Fibroblast of villous mesenchyme (primary cell): ENCODE results near the gene LCN6. TPM values are rescaled to one million over a fixed set of nuclear protein-coding genes. Genes with fewer than 3 reads are reported as not detected.

ENCODE experiments used
- DNase-seq: peaks from one replicate; pipeline ENCODE4 v3.0.0-alpha.2; 2010; ENCODE audit warnings: low read depth
- H3K4me3 ChIP-seq: 2 replicates; pipeline ENCODE4 v1.5.1; 2011; ENCODE audit warnings: low read depth, mild to moderate bottlenecking, low read length
- total RNA-seq: library from RNA; depleted of rRNA; stranded (reverse); fragments of >200 nt; gene quantifications from 2 replicates; pipeline ENCODE4 v1.2.3, GENCODE V29; 2012
- TF ChIP-seq, protein P1 (sequence below): IDR thresholded peaks from 2 replicates; pipeline ENCODE4 v1.5.1; 2012; ENCODE audit warnings: low read depth, mild to moderate bottlenecking, low read length; ENCODE audit not compliant: insufficient read depth

Gene LCN6
- total RNA-seq, 1 donor = not detected

GRCh38 chr9:136746155-136746490 lies 2.2 kb downstream of the LCN6 start:
- TF ChIP-seq, protein P1, sequence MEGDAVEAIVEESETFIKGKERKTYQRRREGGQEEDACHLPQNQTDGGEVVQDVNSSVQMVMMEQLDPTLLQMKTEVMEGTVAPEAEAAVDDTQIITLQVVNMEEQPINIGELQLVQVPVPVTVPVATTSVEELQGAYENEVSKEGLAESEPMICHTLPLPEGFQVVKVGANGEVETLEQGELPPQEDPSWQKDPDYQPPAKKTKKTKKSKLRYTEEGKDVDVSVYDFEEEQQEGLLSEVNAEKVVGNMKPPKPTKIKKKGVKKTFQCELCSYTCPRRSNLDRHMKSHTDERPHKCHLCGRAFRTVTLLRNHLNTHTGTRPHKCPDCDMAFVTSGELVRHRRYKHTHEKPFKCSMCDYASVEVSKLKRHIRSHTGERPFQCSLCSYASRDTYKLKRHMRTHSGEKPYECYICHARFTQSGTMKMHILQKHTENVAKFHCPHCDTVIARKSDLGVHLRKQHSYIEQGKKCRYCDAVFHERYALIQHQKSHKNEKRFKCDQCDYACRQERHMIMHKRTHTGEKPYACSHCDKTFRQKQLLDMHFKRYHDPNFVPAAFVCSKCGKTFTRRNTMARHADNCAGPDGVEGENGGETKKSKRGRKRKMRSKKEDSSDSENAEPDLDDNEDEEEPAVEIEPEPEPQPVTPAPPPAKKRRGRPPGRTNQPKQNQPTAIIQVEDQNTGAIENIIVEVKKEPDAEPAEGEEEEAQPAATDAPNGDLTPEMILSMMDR = no peak
- no peak overlapping the region for H3K4me3 ChIP-seq
- no peak for DNase-seq

DNA sequence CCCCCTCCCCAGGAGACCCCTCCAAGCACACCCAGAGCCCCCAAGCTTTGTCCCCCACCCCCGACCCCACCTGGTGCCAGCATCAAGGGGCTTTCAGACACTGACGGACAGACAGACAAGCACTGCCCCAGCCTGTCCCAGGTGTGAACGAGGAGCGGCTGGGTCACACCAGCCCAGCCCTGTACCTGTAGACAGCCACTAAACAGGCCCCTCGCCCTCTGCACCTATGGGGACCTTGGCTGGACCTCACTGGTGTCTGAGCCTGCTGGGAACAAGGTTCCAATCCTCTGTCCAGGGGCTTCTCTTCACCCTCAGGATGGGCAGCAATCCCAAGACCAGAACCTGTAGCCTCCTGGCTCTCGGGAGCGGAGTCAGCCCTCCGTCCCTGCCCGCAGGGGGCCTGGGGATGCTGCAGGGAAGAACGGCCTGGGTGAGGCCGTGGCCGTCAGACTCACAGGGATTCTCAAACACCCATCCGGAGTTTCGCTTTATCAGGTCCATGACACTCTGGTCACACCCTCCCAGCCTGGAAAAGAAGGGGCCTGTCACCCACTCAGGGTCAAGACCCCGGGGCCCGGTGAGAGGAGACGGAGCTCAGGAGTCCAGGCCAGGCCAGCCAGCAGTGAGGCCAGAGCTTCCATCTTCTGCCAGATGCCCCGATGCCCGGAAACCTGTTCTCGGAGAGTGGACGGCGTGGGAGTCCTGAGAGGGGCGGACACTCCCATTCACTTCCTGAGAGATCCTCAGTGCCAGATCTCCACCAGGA lies 2.8 kb downstream of the LCN6 start:
- no peak for DNase-seq
- TF ChIP-seq, protein P1 = no peak
- no peak overlapping the region for H3K4me3 ChIP-seq

DNA sequence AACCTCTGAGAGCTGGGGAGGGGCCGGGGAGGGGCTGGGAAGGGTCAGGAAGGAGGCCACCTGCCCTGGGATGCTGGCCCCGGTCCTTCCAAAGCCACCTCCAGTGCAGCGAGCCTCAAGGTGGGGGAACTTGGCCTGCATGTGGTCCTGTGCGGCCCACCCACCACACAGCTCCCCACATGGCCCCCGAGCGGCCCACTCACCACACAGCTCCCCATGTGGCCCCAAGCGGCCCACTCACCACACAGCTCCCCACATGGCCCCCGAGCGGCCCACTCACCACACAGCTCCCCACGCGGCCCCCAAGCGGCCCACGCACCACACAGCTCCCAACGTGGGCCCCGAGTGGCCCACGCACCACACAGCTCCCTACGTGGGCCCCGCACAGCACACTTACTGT lies 3.6 kb downstream of the LCN6 start:
- TF ChIP-seq, protein P1 = no peak
- no peak for DNase-seq
- H3K4me3 ChIP-seq = no peak overlapping the region

DNA sequence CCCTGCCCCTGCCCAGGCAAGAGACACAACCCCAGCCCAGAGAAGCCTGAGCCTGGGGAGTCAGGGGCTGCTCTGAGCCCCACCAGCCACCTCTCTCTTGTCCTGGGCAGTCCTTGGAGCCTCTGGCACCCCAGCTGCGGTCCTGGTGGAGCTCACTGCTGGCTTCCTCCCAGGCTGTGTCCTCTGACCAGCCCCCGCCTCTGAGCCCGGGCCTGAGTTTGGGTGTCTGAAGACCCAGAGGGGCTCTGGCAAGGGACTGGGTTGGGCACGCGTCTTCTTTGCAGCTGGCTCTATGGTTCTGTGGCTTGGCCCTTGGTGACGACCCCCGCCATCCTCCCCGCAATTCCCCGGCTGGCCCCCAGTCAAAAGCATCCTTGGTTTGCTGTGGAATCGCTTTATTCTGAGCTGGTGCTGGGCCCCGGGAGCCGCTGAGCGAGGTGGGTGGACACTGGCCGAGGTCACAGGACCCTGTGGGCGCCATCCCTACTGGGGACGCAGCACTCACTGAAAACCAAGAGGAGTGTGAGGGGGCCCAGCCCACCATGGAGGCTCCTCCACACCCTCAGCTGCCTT lies 4.6 kb downstream of the LCN6 start:
- H3K4me3 ChIP-seq = no peak overlapping the region
- TF ChIP-seq, protein P1 = no peak
- DNase-seq = no peak

DNA sequence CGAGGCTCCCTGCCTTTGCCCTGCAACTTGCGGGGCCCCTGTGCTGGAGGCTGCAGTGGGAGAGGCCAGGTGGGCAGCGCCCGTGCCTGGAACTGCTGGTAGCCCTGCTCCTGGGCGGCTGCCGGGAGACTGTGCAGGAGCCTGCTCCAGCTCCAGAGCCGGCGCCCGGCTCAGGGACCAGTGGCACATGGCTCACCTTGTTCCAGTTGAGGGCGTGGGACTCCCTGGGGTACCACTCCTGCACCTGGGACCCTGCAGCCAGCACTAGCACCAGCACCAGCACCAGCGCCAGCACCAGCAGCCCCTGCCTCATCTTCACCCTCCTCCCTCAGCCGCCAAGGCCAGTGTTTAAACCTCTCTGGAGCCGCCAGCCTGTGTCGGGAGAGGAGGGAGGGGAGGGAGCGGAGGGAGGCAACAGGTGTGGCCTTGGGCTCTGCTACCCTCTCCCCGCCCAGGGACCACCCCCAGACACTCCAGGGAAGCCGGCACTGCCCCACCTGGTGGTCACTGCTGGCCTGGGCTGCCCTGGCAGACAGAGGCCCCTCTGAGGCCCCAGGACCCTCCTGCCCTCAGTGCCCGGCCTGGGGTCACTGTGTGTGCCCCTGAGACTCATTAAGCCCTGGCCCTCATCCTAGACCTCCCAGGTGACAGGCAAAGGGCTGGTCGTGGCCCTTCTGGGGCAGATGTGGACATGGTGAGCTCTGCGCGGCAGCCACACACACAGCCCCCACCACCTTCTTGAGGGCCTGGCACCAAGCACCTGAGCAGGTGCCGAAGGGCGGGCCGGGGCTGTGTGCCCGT lies 5.5 kb downstream of the LCN6 start, which contains the start of gene LCN10:
Gene LCN10, minus strand, starts transcription at position 350 of the 801 bp plus-strand sequence. Its CDS starts 37 bp downstream, at position 313.
- no peak within 1 kb of the TSS for H3K4me3 ChIP-seq
- DNase-seq = no peak
- TF ChIP-seq, protein P1 = peak; percentile 50

GRCh38 chr9:136741883-136742571 lies 6.3 kb downstream of the LCN6 start:
- no peak for DNase-seq
- TF ChIP-seq, protein P1 = no peak
- no peak overlapping the region for H3K4me3 ChIP-seq
